Hepatocyte (in vitro differentiated cells): ENCODE results near the gene AP4E1.

Experiments
- EZH2 ChIP-seq: fragments of 200-600 bp; sonication (generic); IDR thresholded peaks from 2 replicates; pipeline ENCODE4 v1.6.1; 2016; ENCODE audit warnings: antibody characterized with exemption, mild to moderate bottlenecking, borderline replicate concordance
- EZH2phosphoT487 ChIP-seq: fragments of 200-600 bp; sonication (generic); IDR thresholded peaks from one replicate; pipeline ENCODE4 v1.6.1; 2018; ENCODE audit warnings: antibody characterized with exemption, mild to moderate bottlenecking, low read depth, moderate library complexity; ENCODE audit not compliant: unreplicated experiment, severe bottlenecking
- TF ChIP-seq, protein P1 (sequence below): fragments of 200-600 bp; sonication (generic); IDR thresholded peaks from 2 replicates; pipeline ENCODE4 v1.5.1; 2016; ENCODE audit warnings: antibody characterized with exemption, mild to moderate bottlenecking; ENCODE audit not compliant: poor library complexity

DNA sequence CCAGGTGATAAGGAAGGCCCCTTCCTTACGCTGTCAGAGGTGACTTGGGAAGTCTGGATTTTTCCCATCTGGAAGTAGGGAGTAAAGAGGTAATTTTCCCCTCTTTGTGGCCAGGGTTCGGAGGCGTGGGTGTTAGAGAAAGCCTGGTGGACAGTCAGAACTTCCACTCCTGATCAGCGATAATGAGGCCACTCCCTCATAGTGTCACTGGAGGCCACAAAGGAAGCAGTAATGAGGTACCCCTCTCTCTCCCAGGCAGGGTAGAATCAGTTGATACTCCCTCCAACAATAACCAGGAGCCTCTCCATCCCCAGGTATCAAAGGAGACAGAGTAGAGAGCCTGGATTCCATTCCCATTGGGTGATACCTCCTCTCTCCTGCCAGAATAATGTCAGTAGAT lies 30.0 kb downstream of the AP4E1 start:
- TF ChIP-seq, protein P1, sequence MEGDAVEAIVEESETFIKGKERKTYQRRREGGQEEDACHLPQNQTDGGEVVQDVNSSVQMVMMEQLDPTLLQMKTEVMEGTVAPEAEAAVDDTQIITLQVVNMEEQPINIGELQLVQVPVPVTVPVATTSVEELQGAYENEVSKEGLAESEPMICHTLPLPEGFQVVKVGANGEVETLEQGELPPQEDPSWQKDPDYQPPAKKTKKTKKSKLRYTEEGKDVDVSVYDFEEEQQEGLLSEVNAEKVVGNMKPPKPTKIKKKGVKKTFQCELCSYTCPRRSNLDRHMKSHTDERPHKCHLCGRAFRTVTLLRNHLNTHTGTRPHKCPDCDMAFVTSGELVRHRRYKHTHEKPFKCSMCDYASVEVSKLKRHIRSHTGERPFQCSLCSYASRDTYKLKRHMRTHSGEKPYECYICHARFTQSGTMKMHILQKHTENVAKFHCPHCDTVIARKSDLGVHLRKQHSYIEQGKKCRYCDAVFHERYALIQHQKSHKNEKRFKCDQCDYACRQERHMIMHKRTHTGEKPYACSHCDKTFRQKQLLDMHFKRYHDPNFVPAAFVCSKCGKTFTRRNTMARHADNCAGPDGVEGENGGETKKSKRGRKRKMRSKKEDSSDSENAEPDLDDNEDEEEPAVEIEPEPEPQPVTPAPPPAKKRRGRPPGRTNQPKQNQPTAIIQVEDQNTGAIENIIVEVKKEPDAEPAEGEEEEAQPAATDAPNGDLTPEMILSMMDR: no peak
- TF ChIP-seq EZH2 (no peak), EZH2phosphoT487 (no peak)
